Measurements from ENCODE around the gene UNC80. TPM values are rescaled to one million over a fixed set of nuclear protein-coding genes. Genes with fewer than 3 reads are reported as not detected.

The UNC80 gene
- polyA plus RNA-seq, 1 donor from 2014 or later, result 10.4 TPM

DNA sequence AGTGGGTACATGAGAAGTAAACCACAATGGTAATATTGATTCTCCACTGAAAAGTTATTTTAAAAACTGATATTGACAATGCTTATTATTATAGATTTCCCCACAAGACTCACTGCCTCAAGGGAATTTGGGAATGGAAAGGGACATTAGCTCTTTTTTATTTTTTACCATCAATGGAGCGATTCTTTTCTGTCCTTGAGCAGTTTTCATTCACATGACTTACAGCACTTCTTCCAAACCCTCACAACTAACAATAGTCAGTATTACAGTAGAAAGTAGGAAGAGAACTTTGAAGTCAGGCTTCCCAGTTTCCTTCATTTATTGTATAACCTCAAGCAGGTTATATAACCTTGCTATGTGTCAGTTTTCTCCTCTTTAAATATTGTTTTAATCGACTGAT lies 4.3 kb upstream of the UNC80 start:
- no peaks in the 10 kb centered on the region for H3K9me2 ChIP-seq (ENCODE audit: insufficient read depth, low read length)
- no peaks in the 10 kb centered on the region for H3K9me3 ChIP-seq (ENCODE audit: low read length)
- no peak overlapping the region for H2AFZ ChIP-seq (ENCODE audit: low read depth, low read length)
- H3F3A ChIP-seq (ENCODE audit: insufficient read depth, low read length, poor library complexity, severe bottlenecking), result no peaks in the 10 kb centered on the region
- H3K36me3 ChIP-seq (ENCODE audit: insufficient read depth, low read length), result no peaks in the 10 kb centered on the region
- no peak overlapping the region for H3K4me3 ChIP-seq (ENCODE audit: low read length)
- H3K79me2 ChIP-seq (replicated peaks; ENCODE audit: insufficient read depth, low read length), result no peaks in the 10 kb centered on the region
- H3K27me3 ChIP-seq (ENCODE audit: insufficient read depth, low read depth, low read length), result no peaks in the 10 kb centered on the region
- TF ChIP-seq EZH2 (IDR thresholded peaks at IDR 0.05; ENCODE audit: borderline replicate concordance, insufficient read depth, low read length, poor library complexity, severe bottlenecking), result no peak
- TF ChIP-seq EP300 (conservative IDR thresholded peaks at IDR 0.05; ENCODE audit: poor library complexity, severe bottlenecking), result no peak
- TF ChIP-seq POLR2AphosphoS5 (IDR thresholded peaks at IDR 0.05), result no peak
- no peak for TF ChIP-seq SMC3 (conservative IDR thresholded peaks at IDR 0.05; ENCODE audit: poor library complexity)
- TF ChIP-seq REST (IDR thresholded peaks at IDR 0.05; ENCODE audit: borderline replicate concordance), result no peak
- no peak overlapping the region for H3K4me2 ChIP-seq (ENCODE audit: low read length)
- no peak overlapping the region for H3K9ac ChIP-seq (ENCODE audit: low read length)
- H4K20me1 ChIP-seq (ENCODE audit: insufficient read depth), result no peaks in the 10 kb centered on the region
- no peak overlapping the region for H3K27ac ChIP-seq (ENCODE audit: low read length)

DNA sequence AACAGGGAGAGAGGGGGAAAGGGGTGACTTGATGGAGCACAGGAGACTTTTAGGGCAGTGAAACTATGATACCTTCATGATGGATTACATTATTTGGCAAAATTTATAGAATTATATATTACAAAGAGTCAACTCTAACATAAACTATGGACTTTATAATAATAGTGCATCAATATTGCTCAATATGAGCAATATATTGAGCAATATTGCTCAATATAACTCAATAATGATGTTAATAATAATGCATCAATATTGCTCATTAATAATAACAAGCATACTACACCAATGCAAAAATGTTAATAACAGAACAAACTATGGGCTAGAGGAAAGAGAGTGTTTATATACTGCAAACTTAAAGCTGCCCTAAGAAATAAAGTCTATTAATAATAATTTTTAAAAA lies 3.1 kb upstream of the UNC80 start:
- Histone ChIP-seq H4K20me1 (ENCODE audit: insufficient read depth) (no peaks in the 10 kb centered on the region), H3F3A (ENCODE audit: insufficient read depth, low read length, poor library complexity, severe bottlenecking) (no peaks in the 10 kb centered on the region), H3K9me2 (ENCODE audit: insufficient read depth, low read length) (no peaks in the 10 kb centered on the region), H3K27ac (ENCODE audit: low read length) (no peak overlapping the region), H3K27me3 (ENCODE audit: insufficient read depth, low read depth, low read length) (no peaks in the 10 kb centered on the region), H3K4me3 (ENCODE audit: low read length) (no peak overlapping the region), H3K9ac (ENCODE audit: low read length) (no peak overlapping the region), H3K9me3 (ENCODE audit: low read length) (no peaks in the 10 kb centered on the region), H2AFZ (ENCODE audit: low read depth, low read length) (no peak overlapping the region), H3K79me2 (replicated peaks; ENCODE audit: insufficient read depth, low read length) (no peaks in the 10 kb centered on the region), H3K36me3 (ENCODE audit: insufficient read depth, low read length) (no peaks in the 10 kb centered on the region), H3K4me2 (ENCODE audit: low read length) (no peak overlapping the region)
- no peak for TF ChIP-seq REST (IDR thresholded peaks at IDR 0.05; ENCODE audit: borderline replicate concordance)
- no peak for TF ChIP-seq RAD21 (conservative IDR thresholded peaks at IDR 0.05)
- TF ChIP-seq MXI1 (conservative IDR thresholded peaks at IDR 0.05; ENCODE audit: poor library complexity, severe bottlenecking), result no peak
- TF ChIP-seq POLR2AphosphoS5 (IDR thresholded peaks at IDR 0.05), result no peak
- no peak for TF ChIP-seq EZH2 (IDR thresholded peaks at IDR 0.05; ENCODE audit: borderline replicate concordance, insufficient read depth, low read length, poor library complexity, severe bottlenecking)
- TF ChIP-seq, protein P1, sequence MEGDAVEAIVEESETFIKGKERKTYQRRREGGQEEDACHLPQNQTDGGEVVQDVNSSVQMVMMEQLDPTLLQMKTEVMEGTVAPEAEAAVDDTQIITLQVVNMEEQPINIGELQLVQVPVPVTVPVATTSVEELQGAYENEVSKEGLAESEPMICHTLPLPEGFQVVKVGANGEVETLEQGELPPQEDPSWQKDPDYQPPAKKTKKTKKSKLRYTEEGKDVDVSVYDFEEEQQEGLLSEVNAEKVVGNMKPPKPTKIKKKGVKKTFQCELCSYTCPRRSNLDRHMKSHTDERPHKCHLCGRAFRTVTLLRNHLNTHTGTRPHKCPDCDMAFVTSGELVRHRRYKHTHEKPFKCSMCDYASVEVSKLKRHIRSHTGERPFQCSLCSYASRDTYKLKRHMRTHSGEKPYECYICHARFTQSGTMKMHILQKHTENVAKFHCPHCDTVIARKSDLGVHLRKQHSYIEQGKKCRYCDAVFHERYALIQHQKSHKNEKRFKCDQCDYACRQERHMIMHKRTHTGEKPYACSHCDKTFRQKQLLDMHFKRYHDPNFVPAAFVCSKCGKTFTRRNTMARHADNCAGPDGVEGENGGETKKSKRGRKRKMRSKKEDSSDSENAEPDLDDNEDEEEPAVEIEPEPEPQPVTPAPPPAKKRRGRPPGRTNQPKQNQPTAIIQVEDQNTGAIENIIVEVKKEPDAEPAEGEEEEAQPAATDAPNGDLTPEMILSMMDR (IDR thresholded peaks at IDR 0.05; ENCODE audit: poor library complexity, severe bottlenecking), result no peak
